ENCODE measurements around the gene ST3GAL6.

DNA sequence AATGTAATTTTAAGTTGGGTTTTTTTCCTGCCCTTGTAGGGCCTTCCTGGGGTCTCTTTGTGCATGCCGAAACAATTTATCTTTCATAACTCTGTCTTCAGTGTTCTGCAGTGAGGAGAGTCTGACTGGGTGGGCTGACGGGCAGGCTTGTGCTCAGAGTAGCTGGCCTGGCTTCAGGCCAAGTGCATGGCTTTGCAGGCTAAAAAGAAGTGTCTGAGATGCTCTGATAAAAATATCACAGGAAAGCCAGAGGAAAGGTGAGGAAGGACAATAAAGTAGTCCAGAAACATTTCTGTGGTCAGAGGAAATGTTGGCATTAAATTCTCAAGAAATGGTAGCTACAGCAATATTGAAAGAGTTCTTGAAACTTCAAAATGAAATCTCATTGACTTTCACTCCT lies 25.5 kb downstream of the ST3GAL6 start:
- TF ChIP-seq, protein P1, sequence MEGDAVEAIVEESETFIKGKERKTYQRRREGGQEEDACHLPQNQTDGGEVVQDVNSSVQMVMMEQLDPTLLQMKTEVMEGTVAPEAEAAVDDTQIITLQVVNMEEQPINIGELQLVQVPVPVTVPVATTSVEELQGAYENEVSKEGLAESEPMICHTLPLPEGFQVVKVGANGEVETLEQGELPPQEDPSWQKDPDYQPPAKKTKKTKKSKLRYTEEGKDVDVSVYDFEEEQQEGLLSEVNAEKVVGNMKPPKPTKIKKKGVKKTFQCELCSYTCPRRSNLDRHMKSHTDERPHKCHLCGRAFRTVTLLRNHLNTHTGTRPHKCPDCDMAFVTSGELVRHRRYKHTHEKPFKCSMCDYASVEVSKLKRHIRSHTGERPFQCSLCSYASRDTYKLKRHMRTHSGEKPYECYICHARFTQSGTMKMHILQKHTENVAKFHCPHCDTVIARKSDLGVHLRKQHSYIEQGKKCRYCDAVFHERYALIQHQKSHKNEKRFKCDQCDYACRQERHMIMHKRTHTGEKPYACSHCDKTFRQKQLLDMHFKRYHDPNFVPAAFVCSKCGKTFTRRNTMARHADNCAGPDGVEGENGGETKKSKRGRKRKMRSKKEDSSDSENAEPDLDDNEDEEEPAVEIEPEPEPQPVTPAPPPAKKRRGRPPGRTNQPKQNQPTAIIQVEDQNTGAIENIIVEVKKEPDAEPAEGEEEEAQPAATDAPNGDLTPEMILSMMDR (IDR thresholded peaks at IDR 0.05; ENCODE audit: low read depth, low read length): no peak
- TF ChIP-seq POLR2A (IDR thresholded peaks at IDR 0.05; ENCODE audit: extremely low read depth, insufficient read length): no peak

Measured in NB4 (cell line).